ENCODE results near the gene RSPH6A. TPM values are rescaled to one million over a fixed set of nuclear protein-coding genes. Genes with fewer than 3 reads are reported as not detected.

RSPH6A gene
- total RNA-seq, 2 donors from 2014 or later = not detected

DNA sequence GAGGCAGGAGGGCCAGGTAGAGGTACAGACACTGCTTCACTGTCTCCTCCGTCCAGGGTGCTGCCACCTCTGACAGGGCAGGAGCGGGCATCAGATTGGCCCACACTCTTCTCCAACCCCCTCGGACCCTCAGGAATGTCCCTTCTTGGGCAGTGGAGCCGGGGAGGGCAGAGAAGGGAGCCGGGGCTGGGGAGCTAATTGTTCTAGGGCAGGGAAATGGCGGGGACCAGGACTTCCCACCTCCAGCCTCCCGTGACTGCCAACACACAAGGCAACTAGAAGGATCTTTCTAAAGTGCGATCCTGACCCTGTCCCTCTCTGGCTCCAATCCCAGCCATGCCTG is 10.1 kb upstream of the RSPH6A start:
- TF ChIP-seq, protein P1, sequence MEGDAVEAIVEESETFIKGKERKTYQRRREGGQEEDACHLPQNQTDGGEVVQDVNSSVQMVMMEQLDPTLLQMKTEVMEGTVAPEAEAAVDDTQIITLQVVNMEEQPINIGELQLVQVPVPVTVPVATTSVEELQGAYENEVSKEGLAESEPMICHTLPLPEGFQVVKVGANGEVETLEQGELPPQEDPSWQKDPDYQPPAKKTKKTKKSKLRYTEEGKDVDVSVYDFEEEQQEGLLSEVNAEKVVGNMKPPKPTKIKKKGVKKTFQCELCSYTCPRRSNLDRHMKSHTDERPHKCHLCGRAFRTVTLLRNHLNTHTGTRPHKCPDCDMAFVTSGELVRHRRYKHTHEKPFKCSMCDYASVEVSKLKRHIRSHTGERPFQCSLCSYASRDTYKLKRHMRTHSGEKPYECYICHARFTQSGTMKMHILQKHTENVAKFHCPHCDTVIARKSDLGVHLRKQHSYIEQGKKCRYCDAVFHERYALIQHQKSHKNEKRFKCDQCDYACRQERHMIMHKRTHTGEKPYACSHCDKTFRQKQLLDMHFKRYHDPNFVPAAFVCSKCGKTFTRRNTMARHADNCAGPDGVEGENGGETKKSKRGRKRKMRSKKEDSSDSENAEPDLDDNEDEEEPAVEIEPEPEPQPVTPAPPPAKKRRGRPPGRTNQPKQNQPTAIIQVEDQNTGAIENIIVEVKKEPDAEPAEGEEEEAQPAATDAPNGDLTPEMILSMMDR (IDR thresholded peaks at IDR 0.05) = no peak
- no peaks in the 10 kb centered on the region for H3K27me3 ChIP-seq (replicated peaks; ENCODE audit: insufficient read depth)
- ATAC-seq (ENCODE audit: insufficient number of reproducible peaks, low FRiP score, low read depth) = no peak
- H3K4me3 ChIP-seq = no peak overlapping the region
- H3K9me3 ChIP-seq = no peaks in the 10 kb centered on the region
- no peak overlapping the region for H3K27ac ChIP-seq
- DNase-seq (ENCODE audit: low spot score) = no peak
- no peaks in the 10 kb centered on the region for H3K4me1 ChIP-seq (ENCODE audit: control insufficient read depth in 1 of 2, low read depth in 2 of 2)
- H3K36me3 ChIP-seq = peaks cover 81% of the 10 kb centered on the region

DNA sequence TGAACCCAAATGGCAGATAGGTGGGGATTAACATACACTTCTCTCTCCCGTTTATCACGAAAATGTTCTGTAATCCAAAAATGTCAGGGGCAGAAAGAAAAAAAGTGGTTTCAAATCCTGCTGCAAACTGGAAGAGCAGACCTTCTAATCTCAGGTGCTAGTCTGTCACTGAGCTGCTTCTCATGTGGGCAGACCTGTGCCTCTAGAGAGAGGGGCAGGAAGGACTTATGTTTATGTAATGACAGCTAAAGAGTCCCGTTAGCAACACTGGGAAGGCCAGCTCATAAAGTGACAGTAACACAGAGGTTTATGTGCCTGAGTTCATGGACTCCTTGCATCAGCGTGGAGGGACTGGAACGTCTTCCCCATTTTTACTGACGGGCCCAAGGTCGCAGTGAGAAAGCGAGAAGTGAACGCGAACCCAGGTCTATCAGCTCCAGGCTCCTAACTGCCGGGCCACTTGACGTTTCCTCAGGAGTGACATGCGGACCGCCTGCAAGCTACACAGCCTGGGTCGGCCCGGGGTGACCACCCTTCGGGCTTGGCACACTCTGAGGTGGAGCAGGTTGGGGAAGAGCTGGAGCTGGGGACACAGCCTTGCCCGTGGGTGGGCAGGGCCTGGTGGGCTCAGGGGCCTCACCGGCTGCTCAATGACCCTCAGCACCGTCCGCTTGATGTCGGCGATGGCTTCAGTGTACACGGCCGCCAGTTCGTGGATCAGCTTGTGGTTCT is 9.6 kb upstream of the RSPH6A start:
- Histone ChIP-seq H3K27ac (no peak overlapping the region), H3K36me3 (peaks cover 75% of the 10 kb centered on the region), H3K4me1 (ENCODE audit: control insufficient read depth in 1 of 2, low read depth in 2 of 2) (no peaks in the 10 kb centered on the region), H3K27me3 (replicated peaks; ENCODE audit: insufficient read depth) (no peaks in the 10 kb centered on the region), H3K4me3 (no peak overlapping the region), H3K9me3 (no peaks in the 10 kb centered on the region)
- ATAC-seq (ENCODE audit: insufficient number of reproducible peaks, low FRiP score, low read depth) (no peak), DNase-seq (ENCODE audit: low spot score) (no peak)
- TF ChIP-seq, protein P1 (IDR thresholded peaks at IDR 0.05) = no peak

DNA sequence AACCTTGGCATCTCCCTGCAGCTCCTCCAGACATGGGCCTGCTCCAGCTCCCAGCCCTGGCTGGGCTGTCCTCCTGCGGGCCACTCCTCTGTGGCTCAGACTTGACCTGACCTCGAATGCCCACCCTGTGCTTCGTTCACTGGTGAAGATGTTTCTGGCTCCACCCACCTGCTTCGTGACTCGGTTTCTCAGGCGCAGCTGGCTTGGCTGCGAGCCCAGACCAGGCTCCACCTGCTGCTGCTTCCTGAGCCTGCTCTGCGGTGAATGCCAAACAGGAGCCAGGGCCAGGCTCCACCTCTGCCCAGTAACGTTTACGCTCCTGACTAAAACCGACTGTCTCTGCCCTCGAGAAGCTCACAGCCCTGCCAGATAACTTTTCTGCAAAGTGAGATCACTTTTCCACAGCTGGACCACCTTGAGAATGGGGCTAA is 8.9 kb upstream of the RSPH6A start:
- TF ChIP-seq, protein P1 (IDR thresholded peaks at IDR 0.05) = no peak
- no peak for DNase-seq (ENCODE audit: low spot score)
- H3K9me3 ChIP-seq = no peaks in the 10 kb centered on the region
- H3K4me1 ChIP-seq (ENCODE audit: control insufficient read depth in 1 of 2, low read depth in 2 of 2) = no peaks in the 10 kb centered on the region
- no peak overlapping the region for H3K27ac ChIP-seq
- no peak for ATAC-seq (ENCODE audit: insufficient number of reproducible peaks, low FRiP score, low read depth)
- peaks cover 69% of the 10 kb centered on the region for H3K36me3 ChIP-seq
- H3K4me3 ChIP-seq = no peak overlapping the region
- no peaks in the 10 kb centered on the region for H3K27me3 ChIP-seq (replicated peaks; ENCODE audit: insufficient read depth)

DNA sequence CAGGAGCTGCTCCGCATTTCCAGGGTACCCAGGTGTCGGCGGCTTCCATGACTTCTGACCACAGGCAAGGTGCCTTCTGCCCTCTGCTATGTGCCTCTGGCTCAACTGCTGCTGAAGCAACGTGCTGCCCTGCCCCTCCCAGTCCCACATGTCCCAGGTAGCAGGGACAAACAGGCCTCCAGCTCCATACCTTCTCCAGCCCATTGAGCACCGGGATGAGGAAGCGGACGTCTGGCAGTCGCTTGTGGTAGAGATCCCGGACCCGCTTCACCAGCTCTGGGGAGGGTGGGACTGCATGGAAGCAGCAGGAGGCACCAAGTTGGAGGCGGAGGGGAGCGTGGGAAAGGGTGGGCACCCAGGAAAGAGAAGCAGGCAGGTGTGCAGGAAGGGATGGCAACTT is 8.1 kb upstream of the RSPH6A start:
- no peak overlapping the region for H3K27ac ChIP-seq
- peaks cover 60% of the 10 kb centered on the region for H3K36me3 ChIP-seq
- DNase-seq (ENCODE audit: low spot score) (no peak), ATAC-seq (ENCODE audit: insufficient number of reproducible peaks, low FRiP score, low read depth) (no peak)
- TF ChIP-seq, protein P1 (IDR thresholded peaks at IDR 0.05) = no peak
- no peak overlapping the region for H3K4me3 ChIP-seq
- no peaks in the 10 kb centered on the region for H3K4me1 ChIP-seq (ENCODE audit: control insufficient read depth in 1 of 2, low read depth in 2 of 2)
- no peaks in the 10 kb centered on the region for H3K27me3 ChIP-seq (replicated peaks; ENCODE audit: insufficient read depth)
- H3K9me3 ChIP-seq = no peaks in the 10 kb centered on the region

DNA sequence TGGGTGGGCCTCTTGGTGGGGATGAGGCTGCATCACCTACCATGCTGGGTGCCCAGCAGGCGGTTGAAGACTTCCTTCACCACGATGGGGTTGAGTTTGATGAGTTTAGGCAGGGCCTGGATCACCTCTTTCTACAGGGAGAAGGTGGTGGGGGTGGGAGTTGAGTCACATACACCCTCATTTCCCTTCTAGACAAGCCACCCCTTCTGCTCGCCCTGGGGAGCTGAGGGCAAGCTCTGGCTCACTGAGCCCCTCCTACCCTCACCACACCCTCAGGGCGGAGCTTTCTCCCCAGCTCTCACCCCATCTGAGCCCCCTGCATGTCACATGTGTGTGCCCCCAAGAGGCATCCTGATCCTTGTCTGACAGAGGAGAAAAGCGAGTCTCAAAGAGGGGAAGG is 7.6 kb upstream of the RSPH6A start:
- Histone ChIP-seq H3K9me3 (no peaks in the 10 kb centered on the region), H3K27ac (no peak overlapping the region), H3K36me3 (peaks cover 55% of the 10 kb centered on the region), H3K27me3 (replicated peaks; ENCODE audit: insufficient read depth) (no peaks in the 10 kb centered on the region), H3K4me3 (no peak overlapping the region), H3K4me1 (ENCODE audit: control insufficient read depth in 1 of 2, low read depth in 2 of 2) (no peaks in the 10 kb centered on the region)
- ATAC-seq (ENCODE audit: insufficient number of reproducible peaks, low FRiP score, low read depth) (no peak), DNase-seq (ENCODE audit: low spot score) (no peak)
- TF ChIP-seq, protein P1 (IDR thresholded peaks at IDR 0.05) = no peak
